DMS53 (cell line): ENCODE measurements around the gene CCND1.
"Not testable (repeated sequence)": the region's sequence is repeated elsewhere in the genome, so short reads cannot be mapped to it uniquely, and the experiment has no call there.

Experiments
- DNase-seq: peaks from one replicate; lab custom pipeline; 2025; lab: John Stamatoyannopoulos, UW

CCND1 gene

GRCh38 chr11:69617682-69618081 is 23.3 kb upstream of the CCND1 start:
- DNase-seq = no peak

DNA sequence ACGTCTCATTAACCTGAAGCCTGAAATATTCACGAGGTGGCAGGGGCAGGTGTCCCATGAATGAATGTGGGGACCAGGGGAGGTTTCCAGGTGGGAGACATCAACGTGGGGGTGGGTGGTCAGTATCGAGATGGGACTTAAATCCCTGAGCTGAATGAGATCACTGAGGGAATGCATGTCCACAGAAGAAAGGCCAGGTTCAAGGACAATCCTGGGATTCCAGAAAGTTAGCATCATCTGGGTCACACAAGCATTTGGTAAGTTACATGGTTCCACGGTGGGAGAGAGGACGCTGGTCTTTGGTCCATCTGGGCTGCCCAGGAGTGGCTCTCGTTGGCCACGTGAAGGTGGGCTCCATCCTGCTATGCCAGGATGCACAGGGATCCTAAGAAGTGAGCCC is 22.7 kb upstream of the CCND1 start:
- DNase-seq = no peak

GRCh38 chr11:69620683-69621290 is 20.2 kb upstream of the CCND1 start:
- DNase-seq = no peak

- DNase-seq = not testable (repeated sequence)
Measured at GRCh38 chr11:69622097-69622681, 18.8 kb upstream of the CCND1 start.

GRCh38 chr11:69624293-69624692 is 16.7 kb upstream of the CCND1 start:
- DNase-seq = no peak

- no peak for DNase-seq
Measured at GRCh38 chr11:69625476-69625875, 15.5 kb upstream of the CCND1 start.

- no peak for DNase-seq
Measured at GRCh38 chr11:69627551-69627950, 13.4 kb upstream of the CCND1 start.

- peak; percentile 33 for DNase-seq
Measured at GRCh38 chr11:69630017-69630416, 10.9 kb upstream of the CCND1 start.

GRCh38 chr11:69630424-69630823 is 10.5 kb upstream of the CCND1 start:
- DNase-seq = no peak

- DNase-seq = no peak
Measured at GRCh38 chr11:69632900-69633299, 8.1 kb upstream of the CCND1 start.

DNA sequence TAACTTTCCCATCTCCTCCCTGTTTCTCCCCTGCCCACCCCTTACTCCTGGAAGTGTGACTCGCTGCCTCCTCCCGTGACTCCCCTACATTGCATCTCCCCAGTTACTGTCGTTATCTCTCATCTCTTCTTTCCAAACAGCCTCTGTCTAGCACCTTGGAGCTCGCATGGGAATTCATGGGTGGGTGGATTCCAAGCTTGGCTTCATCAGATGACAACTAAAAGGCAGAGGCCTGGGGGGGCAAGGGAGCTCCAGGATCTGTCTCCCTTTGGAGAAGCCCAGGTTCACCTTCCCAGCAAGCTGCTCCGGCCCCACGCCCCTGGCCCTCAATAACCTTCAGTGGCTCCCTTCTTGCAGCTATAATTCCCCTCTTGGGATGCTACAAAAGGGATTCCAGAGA is 6.9 kb upstream of the CCND1 start:
- no peak for DNase-seq

GRCh38 chr11:69634590-69634989 is 6.4 kb upstream of the CCND1 start:
- no peak for DNase-seq

DNA sequence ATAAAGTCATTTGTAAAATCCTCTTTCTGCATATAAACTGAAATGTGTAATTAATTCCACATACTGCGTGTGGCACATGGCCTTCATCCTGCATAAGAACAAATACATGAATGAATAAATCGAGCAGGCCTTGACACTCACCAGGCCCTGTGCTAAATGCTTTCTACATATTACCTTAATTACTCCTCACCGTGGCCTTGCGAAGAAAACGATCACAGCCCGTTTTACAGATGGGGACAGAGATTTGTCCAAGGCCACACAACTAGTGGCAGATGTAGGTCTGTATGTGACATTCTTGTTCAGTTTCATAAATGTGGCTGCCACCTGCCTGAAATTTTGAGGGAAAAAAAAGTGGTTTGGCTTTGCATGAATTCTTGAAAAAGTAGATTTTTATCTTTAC is 5.8 kb upstream of the CCND1 start:
- no peak for DNase-seq

- DNase-seq = no peak
Measured at GRCh38 chr11:69635804-69636511, 5.0 kb upstream of the CCND1 start.

DNA sequence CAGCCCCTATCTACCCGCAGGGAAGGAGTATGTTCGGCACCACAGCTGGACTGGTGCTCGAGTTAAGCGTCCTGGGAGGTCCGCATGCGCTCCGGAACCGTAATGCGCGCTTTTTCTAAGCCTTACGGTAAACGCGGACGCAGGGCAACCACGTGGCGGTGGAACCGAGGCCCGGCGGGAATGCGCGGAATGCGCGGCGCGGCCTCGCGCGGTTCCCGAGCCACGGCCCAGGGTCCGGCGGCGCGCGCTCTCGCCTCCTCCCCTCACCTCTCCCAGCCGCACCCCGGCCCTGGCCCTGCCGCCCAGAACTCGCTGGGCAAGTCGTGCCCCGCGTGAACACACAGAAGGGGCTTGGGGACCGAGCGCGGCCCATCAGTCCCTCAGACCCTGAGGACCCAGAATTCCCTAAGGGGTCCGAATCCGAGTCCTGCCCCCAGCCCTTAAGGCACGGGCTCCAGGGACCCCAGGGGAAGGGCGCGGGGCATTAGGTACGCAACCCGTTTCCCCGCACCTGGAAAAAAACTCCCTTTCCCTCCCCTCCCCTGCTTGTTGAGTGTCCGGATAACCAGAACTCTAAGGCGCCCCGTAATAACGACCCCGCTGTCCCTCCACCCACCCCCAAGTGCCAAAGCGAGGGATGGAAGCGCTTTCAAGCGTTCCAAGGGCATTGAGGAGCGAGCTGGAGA is 4.3 kb upstream of the CCND1 start:
- peak; percentile 75 for DNase-seq

DNA sequence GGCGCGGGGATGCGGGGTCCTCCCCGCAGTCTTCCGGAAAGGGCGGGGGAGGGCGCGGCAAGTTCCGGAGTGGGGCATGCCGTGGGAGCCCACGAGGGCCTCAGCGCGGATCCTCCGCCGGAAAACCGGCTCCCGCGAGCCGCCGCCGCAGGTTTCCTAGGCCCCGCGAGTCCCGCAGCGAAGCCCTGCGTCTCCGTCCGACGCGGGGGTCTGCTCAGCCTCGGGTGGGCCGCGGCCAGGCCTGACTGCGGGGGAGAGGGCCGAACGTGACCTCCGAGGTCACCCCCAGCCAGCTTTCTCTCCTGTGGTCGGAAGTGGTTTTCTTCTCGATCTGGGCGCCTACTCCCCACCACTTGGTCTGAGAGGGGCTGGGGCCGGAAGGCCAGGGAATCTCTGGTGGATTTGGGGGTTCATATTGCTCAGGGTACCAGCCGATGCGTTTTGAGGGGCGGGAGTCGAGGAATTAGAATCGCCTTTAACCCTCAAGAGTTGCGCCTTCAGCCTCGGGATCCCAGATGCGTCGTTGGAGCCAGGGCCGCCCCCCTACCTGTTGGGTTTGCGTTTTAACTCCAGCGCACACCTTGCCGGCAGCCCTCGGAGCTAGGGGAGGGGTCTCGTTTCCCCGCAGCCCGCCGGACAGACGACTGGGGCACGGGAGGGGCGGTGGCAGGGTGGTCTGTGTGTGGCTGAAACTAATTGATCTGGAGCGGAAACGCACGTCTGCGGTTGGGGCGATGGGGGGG is 3.6 kb upstream of the CCND1 start:
- no peak for DNase-seq

DNA sequence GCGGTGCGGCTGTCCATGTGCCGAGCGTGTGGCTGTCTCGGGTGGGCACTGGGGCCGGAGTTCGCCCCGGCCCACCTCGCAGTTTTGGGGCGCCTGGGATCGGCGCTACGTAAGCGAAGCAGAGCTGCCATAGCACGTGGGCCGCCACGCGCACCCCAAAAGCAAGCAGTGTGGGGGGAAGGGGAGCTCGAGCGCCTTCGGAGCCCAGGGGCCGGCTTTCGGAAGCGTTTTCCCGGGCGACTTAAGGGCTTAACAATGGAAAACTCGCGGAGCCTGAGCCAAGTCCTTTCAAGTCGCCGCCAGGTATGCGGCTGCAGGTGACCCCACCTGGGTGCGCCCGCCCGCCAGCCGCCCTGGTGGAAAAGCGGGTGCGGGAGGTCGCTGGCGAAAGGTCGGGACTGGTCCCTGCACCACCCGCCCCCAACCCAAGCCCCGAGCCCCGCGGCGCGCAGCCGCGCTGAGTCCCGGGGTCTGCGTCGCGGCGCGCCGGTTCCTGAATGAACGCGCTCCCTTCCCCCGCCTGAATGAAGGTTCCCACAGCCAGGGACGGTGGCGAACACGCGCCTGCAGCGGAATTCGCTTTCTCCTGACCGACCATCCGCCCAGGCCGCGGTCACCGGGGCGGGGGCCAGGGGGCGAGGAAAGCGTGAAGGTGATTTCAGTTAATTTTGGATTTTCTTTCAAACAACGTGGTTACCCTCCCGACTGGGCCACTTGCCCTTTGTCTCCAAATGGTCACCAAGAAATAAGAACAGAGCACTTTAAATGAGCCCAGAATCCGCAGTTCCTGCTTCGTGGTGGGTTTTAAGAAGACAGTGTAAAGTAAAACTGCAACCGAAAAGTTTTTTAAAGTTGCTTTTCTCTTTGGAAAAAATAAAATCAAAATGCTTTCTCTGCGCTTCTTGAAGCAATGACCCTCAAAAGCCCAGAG is 2.8 kb upstream of the CCND1 start:
- DNase-seq = peak; percentile 70

- DNase-seq = peak; percentile 96
Measured at GRCh38 chr11:69638941-69639681, 1.8 kb upstream of the CCND1 start.

- no peak for DNase-seq
Measured at GRCh38 chr11:69639831-69640230, 1.1 kb upstream of the CCND1 start.

DNA sequence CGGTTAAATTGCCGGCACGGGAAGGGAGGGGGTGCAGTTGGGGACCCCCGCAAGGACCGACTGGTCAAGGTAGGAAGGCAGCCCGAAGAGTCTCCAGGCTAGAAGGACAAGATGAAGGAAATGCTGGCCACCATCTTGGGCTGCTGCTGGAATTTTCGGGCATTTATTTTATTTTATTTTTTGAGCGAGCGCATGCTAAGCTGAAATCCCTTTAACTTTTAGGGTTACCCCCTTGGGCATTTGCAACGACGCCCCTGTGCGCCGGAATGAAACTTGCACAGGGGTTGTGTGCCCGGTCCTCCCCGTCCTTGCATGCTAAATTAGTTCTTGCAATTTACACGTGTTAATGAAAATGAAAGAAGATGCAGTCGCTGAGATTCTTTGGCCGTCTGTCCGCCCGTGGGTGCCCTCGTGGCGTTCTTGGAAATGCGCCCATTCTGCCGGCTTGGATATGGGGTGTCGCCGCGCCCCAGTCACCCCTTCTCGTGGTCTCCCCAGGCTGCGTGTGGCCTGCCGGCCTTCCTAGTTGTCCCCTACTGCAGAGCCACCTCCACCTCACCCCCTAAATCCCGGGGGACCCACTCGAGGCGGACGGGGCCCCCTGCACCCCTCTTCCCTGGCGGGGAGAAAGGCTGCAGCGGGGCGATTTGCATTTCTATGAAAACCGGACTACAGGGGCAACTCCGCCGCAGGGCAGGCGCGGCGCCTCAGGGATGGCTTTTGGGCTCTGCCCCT is 529 bp upstream of the CCND1 start:
- peak; percentile 48 for DNase-seq
